ENCODE measurements around the gene AHSP. TPM values are rescaled to one million over a fixed set of nuclear protein-coding genes. Genes with fewer than 3 reads are reported as not detected.

The AHSP gene
- total RNA-seq, 4 donors from 2014 or later: 1.2 TPM; not detected in 3

DNA sequence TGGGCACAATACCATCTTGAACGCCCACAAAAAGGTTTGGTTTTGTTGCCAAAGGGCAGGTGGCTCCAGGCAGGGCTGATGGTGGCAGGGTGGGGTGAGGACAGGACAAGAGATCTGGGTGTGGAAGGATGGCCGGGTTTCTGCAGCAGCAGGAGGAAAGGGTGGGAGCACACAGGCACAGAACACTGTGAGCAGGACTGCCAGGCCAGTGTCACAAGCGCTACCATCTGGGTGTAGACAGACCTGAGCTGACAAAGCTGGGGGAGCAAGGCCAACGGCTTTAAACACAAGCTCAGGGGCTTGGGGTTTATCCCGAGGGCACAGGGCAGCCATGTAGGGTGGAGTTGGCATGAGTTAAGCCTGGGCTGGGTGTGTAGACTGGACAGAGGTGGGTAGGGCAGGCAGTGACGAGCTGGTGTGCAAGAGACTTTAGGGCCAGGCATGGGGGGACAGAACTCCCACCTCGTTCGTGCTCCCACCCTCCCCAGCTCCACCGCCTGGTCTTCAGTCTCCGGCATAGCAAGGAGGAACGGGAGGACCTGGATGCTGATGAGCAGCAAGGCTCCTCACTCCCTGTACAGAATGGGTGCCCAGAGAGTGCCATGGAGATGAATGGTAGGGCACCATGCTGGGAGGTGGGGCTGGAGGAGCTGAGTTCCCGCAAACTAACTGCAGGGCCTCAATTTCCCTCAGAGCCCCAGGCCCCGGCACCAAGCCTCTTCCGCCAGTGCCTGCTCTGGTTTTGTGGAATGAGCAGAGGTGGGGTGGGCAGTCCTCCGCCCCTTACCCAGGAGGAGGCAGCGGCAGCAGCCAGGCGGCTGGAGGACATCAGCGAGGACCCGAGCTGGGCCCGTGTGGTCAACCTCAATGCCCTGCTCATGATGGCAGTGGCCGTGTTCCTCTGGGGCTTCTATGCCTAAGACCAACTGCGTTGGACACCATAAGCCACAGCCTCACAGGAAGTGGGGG, 37.8 kb upstream of the AHSP start:
- H3K36me3 ChIP-seq: peaks cover 25 to 55% (median 50%) of the 10 kb centered on the region in 4 donors

DNA sequence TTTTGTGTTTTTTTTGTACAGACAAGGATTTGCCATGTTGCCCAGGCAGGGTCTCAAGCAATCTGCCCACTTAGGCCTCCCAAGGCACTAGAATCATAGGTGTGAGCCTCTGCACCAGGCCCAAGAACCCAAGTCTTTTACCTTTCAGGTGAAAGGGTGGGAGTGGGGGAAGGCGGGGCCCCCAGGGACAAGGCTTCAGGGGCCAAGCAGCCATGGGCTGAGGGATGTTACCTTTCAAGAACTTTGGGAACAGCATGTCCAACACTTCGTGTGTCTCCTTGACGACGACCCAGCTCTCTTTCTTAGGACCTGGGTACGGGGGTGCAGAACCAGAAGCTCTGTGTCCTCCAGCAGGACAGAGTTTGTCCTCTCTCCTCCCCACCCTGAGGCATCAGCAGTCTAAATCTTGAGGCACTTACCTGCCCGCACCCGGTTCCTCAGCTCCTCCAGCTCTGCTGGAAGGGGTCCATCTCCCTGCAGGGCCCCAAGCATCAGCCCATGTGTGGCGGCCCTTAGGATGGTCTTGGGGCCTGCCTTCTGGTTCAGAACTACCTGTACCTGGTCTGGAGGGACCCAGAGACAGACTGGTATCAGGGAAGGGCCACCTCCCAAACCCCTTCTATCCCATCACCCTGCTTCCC, 35.8 kb upstream of the AHSP start:
- Histone ChIP-seq H3K27me3 (peaks cover 0 to 21% (median 8%) of the 10 kb centered on the region in 4 donors), H3K9me3 (no peaks in the 10 kb centered on the region), H3K36me3 (peaks cover 41 to 75% (median 70%) of the 10 kb centered on the region in 4 donors), H3K4me1 (peaks cover 17 to 22% (median 21%) of the 10 kb centered on the region in 4 donors), H3K27ac (replicated peaks in 1 of 4) (no peak overlapping the region), H3K4me3 (no peak overlapping the region)
- DNase-seq (ENCODE audit: extremely low spot score): no peak
- intact Hi-C loops (cut with DNase I): no loop called here
- 90% methylated on average over 8 of the region's 8 CpGs for WGBS
- TF ChIP-seq, protein P1, sequence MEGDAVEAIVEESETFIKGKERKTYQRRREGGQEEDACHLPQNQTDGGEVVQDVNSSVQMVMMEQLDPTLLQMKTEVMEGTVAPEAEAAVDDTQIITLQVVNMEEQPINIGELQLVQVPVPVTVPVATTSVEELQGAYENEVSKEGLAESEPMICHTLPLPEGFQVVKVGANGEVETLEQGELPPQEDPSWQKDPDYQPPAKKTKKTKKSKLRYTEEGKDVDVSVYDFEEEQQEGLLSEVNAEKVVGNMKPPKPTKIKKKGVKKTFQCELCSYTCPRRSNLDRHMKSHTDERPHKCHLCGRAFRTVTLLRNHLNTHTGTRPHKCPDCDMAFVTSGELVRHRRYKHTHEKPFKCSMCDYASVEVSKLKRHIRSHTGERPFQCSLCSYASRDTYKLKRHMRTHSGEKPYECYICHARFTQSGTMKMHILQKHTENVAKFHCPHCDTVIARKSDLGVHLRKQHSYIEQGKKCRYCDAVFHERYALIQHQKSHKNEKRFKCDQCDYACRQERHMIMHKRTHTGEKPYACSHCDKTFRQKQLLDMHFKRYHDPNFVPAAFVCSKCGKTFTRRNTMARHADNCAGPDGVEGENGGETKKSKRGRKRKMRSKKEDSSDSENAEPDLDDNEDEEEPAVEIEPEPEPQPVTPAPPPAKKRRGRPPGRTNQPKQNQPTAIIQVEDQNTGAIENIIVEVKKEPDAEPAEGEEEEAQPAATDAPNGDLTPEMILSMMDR (IDR thresholded peaks at IDR 0.05): no peak
- TF ChIP-seq EP300 (IDR thresholded peaks at IDR 0.05) (no peak), POLR2AphosphoS5 (IDR thresholded peaks at IDR 0.05) (no peak), POLR2A (IDR thresholded peaks at IDR 0.05; ENCODE audit: low read depth) (no peak)

More for the DNA sequence above, 37.8 kb upstream of the AHSP start:
- H3K4me3 ChIP-seq: no peak overlapping the region
- intact Hi-C loops (cut with DNase I): no loop called here
- H3K4me1 ChIP-seq: peaks cover 17 to 25% (median 23%) of the 10 kb centered on the region in 4 donors
- 91% methylated on average over 12 of the region's 22 CpGs for WGBS
- H3K9me3 ChIP-seq: no peaks in the 10 kb centered on the region
- no peak for DNase-seq (ENCODE audit: extremely low spot score)
- H3K27ac ChIP-seq (replicated peaks in 1 of 4): no peak overlapping the region
- TF ChIP-seq POLR2AphosphoS5 (IDR thresholded peaks at IDR 0.05) (no peak), POLR2A (IDR thresholded peaks at IDR 0.05; ENCODE audit: low read depth) (no peak)
- TF ChIP-seq, protein P1 (IDR thresholded peaks at IDR 0.05): no peak
- peaks cover 0 to 41% (median 9%) of the 10 kb centered on the region in 4 donors for H3K27me3 ChIP-seq

DNA sequence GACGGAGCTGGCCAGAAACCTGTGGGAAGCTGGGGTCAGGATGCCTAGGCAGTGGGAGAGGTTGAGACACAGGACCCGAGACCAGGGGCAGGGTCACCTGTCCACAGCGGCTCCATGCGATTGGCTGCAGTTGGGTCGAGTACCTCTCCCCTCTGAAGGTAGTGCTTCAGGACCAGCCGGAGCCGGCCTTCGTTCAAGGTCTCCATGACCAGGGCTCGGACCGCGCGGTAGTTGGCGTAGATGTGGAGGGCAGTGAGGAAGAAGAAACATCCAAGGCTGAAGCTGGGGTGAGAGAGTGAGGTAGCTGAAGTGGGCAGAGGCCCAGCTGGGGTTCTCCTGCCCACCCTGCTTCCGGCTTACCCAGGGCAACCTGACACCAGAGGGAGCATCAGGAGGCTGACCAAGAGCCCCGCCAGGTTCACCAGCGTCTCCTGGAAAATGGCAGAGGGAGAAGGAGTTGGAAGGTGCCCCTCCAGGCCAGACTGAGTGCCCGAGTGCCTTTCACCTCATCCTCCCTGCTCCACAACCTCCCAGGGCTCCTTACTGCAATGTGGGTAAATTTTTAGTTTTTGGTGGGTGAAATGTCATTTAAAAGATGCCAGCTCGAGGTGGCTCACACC, 34.1 kb upstream of the AHSP start:
- Histone ChIP-seq H3K27ac (replicated peaks in 1 of 4) (no peak overlapping the region), H3K4me1 (peaks cover under 1 to 5% (median 4%) of the 10 kb centered on the region in 4 donors), H3K36me3 (peaks cover 52 to 92% (median 87%) of the 10 kb centered on the region in 4 donors), H3K4me3 (no peak overlapping the region), H3K9me3 (no peaks in the 10 kb centered on the region), H3K27me3 (peaks cover 0 to 4% (median 0%) of the 10 kb centered on the region in 4 donors)
- WGBS: 93% methylated on average over 18 of the region's 18 CpGs
- intact Hi-C loops (cut with DNase I): no loop called here
- no peak for DNase-seq (ENCODE audit: extremely low spot score)
- no peak for TF ChIP-seq EP300 (IDR thresholded peaks at IDR 0.05)
- TF ChIP-seq POLR2AphosphoS5 (IDR thresholded peaks at IDR 0.05): no peak

DNA sequence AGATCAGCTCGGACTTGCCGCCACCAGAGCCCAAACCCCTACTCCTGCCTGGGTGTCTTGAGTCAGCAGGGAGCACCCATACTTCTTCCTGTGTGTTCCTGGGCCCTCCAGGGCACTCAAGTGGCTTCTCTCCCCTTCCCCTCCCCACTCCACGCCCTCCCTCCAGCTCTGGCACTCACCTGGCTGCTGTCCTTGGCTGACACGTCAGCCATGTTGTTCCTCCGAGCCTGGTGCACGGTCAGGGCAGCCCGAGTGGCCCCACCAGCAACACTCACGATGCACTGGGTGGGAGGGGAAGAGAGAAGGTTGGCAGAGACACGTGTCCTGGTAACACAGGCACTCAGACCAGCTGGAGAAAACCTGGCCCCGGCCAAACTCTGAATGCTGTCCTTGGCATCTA, 31.0 kb upstream of the AHSP start:
- no peak overlapping the region for H3K4me3 ChIP-seq
- DNase-seq (ENCODE audit: extremely low spot score): no peak
- H3K36me3 ChIP-seq: peaks cover 54 to 91% (median 88%) of the 10 kb centered on the region in 4 donors
- WGBS: 89% methylated on average over 10 of the region's 10 CpGs
- H3K9me3 ChIP-seq: no peaks in the 10 kb centered on the region
- TF ChIP-seq POLR2A (IDR thresholded peaks at IDR 0.05; ENCODE audit: low read depth) (no peak), EP300 (IDR thresholded peaks at IDR 0.05) (no peak)
- TF ChIP-seq, protein P1 (IDR thresholded peaks at IDR 0.05): no peak
- intact Hi-C loops (cut with DNase I): no loop called here
- no peaks in the 10 kb centered on the region for H3K27me3 ChIP-seq
- H3K27ac ChIP-seq (replicated peaks in 1 of 4): no peak overlapping the region
- H3K4me1 ChIP-seq: no peaks in the 10 kb centered on the region

DNA sequence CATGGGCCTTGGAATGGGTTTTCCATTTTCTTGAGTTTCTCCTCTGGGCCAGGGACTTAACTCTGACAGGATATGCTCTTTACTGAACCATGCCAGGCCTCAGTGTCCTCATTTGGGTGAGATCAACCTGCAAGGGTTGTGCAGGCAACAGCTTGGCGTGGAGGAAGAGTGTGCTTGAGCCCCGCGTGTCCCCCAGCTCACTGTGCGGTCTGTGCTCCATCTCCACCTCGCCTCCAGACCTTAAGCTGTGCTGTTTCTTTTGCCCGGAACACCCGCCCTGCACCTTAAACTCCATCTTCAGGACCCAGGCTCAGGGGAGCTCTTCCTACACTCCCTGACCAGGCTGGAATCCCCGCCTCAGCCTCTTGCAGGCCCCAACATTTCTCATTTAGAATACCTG, 29.2 kb upstream of the AHSP start:
- TF ChIP-seq POLR2A (IDR thresholded peaks at IDR 0.05; ENCODE audit: low read depth) (no peak), EP300 (IDR thresholded peaks at IDR 0.05) (no peak), POLR2AphosphoS5 (IDR thresholded peaks at IDR 0.05) (no peak)
- TF ChIP-seq, protein P1 (IDR thresholded peaks at IDR 0.05): no peak
- H3K4me1 ChIP-seq: peaks cover 0 to 4% (median 0%) of the 10 kb centered on the region in 4 donors
- no peak overlapping the region for H3K4me3 ChIP-seq
- intact Hi-C loops (cut with DNase I): no loop called here
- no peaks in the 10 kb centered on the region for H3K9me3 ChIP-seq
- no peaks in the 10 kb centered on the region for H3K27me3 ChIP-seq
- H3K27ac ChIP-seq (replicated peaks in 1 of 4): no peak overlapping the region
- no peak for DNase-seq (ENCODE audit: extremely low spot score)
- WGBS: 97% methylated on average over 8 of the region's 8 CpGs
- H3K36me3 ChIP-seq: peaks cover 40 to 73% (median 70%) of the 10 kb centered on the region in 4 donors

Measured in esophagus muscularis mucosa (tissue), 4 donors.